ENCODE measurements around the gene JAKMIP1. TPM values are rescaled to one million over a fixed set of nuclear protein-coding genes. Genes with fewer than 3 reads are reported as not detected.

Gene JAKMIP1
- total RNA-seq, 2 donors from 2014 or later = 0.78 to 1.3 TPM

DNA sequence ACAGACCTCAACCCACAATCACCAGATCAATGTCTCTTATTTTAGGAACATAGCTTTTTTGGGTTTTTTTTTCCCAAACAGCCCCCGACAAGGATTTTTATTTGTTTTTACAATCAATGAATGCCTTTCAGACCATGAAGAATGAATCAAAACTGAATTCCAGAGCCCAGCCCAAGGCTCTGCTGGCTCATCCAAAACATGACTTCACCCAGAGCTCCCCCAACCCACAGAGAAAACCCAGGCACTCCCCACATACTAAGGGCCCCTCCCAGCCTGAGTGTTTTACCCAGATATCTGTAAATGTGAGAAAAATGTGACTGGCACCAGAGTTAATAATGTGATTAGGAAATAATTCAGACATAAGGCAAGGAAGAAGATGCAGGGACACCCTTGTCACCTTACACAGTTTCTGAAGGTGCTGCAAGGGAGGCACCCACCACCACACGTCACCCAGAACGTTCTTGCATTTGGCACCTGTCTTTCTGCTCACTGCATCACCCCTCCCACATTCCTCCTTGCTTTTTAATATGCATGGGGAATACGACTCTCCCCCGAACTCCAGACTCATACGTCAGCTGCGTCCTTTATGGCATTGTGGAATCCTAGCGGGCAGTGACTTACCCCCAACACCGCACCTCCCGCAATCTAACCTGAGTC lies 134.3 kb downstream of the JAKMIP1 start:
- ATAC-seq (no peak), DNase-seq (no peak)
- Histone ChIP-seq H3K9me3 (no peaks in the 10 kb centered on the region), H3K36me3 (replicated peaks in 1 of 2; ENCODE audit: insufficient read depth in 1 of 2, low read depth in 2 of 2) (no peaks in the 10 kb centered on the region), H3K4me3 (no peak overlapping the region), H3K27ac (no peak overlapping the region), H3K4me1 (no peaks in the 10 kb centered on the region), H3K27me3 (no peaks in the 10 kb centered on the region)
- intact Hi-C loops (cut with DNase I) = no loop called here
- no peak for TF ChIP-seq POLR2A (IDR thresholded peaks at IDR 0.05)
- TF ChIP-seq, protein P1, sequence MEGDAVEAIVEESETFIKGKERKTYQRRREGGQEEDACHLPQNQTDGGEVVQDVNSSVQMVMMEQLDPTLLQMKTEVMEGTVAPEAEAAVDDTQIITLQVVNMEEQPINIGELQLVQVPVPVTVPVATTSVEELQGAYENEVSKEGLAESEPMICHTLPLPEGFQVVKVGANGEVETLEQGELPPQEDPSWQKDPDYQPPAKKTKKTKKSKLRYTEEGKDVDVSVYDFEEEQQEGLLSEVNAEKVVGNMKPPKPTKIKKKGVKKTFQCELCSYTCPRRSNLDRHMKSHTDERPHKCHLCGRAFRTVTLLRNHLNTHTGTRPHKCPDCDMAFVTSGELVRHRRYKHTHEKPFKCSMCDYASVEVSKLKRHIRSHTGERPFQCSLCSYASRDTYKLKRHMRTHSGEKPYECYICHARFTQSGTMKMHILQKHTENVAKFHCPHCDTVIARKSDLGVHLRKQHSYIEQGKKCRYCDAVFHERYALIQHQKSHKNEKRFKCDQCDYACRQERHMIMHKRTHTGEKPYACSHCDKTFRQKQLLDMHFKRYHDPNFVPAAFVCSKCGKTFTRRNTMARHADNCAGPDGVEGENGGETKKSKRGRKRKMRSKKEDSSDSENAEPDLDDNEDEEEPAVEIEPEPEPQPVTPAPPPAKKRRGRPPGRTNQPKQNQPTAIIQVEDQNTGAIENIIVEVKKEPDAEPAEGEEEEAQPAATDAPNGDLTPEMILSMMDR (IDR thresholded peaks at IDR 0.05) = no peak
- 57 to 58% methylated on average over 8 to 10 of the region's 10 CpGs for WGBS, 2 donors

DNA sequence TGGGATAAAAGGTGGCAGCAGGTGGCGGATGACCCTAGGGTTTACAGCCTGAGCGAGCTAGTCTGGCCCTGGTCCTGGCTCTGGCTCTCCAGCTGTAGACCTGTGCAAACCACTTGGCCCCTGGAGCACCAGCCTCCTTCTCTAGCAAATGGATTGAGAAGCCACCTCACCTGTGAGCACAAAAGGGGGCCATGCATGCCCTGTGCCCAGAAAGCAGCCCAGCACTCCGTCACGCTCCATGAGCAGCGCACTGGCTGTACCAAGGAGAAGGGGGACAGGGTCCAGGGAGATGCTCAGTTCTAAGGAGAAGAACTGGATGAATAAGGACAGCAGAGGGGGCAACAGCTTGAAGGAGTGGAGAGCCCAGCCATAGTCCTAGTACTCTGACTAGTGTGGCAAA lies 135.2 kb downstream of the JAKMIP1 start:
- DNase-seq (no peak), ATAC-seq (no peak)
- H3K27me3 ChIP-seq = no peaks in the 10 kb centered on the region
- no peaks in the 10 kb centered on the region for H3K4me1 ChIP-seq
- intact Hi-C loops (cut with DNase I) = no loop called here
- H3K27ac ChIP-seq = no peak overlapping the region
- TF ChIP-seq POLR2A (IDR thresholded peaks at IDR 0.05) = no peak
- TF ChIP-seq, protein P1 (IDR thresholded peaks at IDR 0.05) = no peak
- peaks cover 0 to 6% (median 0%) of the 10 kb centered on the region in 3 donors for H3K9me3 ChIP-seq
- 85 to 93% methylated on average over 3 to 5 of the region's 5 CpGs for WGBS, 2 donors
- no peak overlapping the region for H3K4me3 ChIP-seq
- H3K36me3 ChIP-seq (replicated peaks in 1 of 2; ENCODE audit: insufficient read depth in 1 of 2, low read depth in 2 of 2) = no peaks in the 10 kb centered on the region

DNA sequence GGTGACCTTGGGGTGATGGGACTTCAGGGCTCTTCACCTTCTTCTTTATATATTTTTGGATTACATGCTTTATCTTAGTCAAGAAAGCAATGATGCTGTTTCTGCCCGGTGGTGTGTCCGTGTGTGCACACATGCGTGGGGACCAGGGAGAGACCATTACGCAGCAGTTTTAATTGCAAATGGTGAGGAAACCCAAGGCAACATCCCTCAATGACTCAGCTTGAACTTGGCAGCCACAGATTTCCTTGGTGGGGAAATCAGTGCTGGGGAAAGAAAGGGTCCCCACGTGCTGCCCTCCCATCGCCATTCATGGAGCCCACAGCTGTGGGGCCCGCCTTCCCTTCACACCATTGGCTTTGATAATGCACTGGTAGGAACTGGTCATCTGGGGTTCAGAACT lies 136.0 kb downstream of the JAKMIP1 start:
- TF ChIP-seq, protein P1 (IDR thresholded peaks at IDR 0.05) = no peak
- TF ChIP-seq POLR2A (IDR thresholded peaks at IDR 0.05) = no peak
- Histone ChIP-seq H3K4me1 (no peaks in the 10 kb centered on the region), H3K4me3 (no peak overlapping the region), H3K27ac (no peak overlapping the region), H3K36me3 (replicated peaks in 1 of 2; ENCODE audit: insufficient read depth in 1 of 2, low read depth in 2 of 2) (no peaks in the 10 kb centered on the region), H3K9me3 (peaks cover 0 to 14% (median 0%) of the 10 kb centered on the region in 3 donors), H3K27me3 (no peaks in the 10 kb centered on the region)
- intact Hi-C loops (cut with DNase I) = no loop called here
- DNase-seq (no peak), ATAC-seq (no peak)
- WGBS, 2 donors = 61 to 69% methylated on average over 7 of the region's 7 CpGs

DNA sequence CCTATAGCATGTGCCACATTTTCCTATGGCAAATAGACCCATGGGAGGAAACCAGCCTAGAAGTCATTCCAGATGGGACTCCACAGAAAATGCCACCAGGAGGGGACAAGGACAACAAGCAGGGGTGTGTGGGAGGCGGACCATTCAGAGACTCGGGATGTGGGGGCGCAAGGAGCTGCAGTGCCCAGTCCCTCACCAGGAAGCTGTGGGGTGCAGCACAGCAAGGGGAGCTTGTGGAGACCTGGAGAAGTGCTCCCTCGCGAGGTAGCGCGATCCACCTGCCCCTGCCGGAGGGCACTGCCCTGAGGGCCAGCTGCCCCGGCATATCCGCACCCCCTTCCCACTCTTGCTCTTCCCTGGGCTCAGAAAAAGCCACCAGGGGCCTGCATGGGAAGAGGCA lies 136.7 kb downstream of the JAKMIP1 start:
- H3K36me3 ChIP-seq (replicated peaks in 1 of 2; ENCODE audit: insufficient read depth in 1 of 2, low read depth in 2 of 2) = no peaks in the 10 kb centered on the region
- DNase-seq (no peak), ATAC-seq (no peak)
- 75 to 90% methylated on average over 8 to 10 of the region's 10 CpGs for WGBS, 2 donors
- no peaks in the 10 kb centered on the region for H3K27me3 ChIP-seq
- H3K9me3 ChIP-seq = peaks cover 0 to 21% (median 0%) of the 10 kb centered on the region in 3 donors
- H3K4me1 ChIP-seq = no peaks in the 10 kb centered on the region
- intact Hi-C loops (cut with DNase I) = no loop called here
- no peak for TF ChIP-seq POLR2A (IDR thresholded peaks at IDR 0.05)
- TF ChIP-seq, protein P1 (IDR thresholded peaks at IDR 0.05) = no peak
- no peak overlapping the region for H3K27ac ChIP-seq
- no peak overlapping the region for H3K4me3 ChIP-seq

DNA sequence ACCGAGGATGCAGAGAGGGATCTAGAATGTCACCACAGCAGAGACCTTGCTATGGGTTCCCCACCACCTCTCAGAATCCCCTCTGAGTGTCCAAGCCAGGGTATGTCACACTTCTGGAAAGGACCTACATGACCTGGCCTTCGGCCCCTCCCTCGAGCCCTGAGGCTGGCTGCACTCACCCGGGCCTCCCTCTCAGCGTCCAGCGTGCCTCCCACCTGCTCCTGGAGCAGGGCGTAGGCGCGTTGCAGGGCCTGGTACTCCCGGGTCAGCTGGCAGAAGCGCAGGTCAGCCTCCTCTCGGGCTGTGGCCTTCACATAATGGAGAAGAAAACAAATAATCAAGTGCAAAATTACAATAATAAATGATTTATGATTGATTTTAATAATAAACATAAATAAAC lies 138.2 kb downstream of the JAKMIP1 start:
- intact Hi-C loops (cut with DNase I) = no loop called here
- DNase-seq (no peak), ATAC-seq (no peak)
- Histone ChIP-seq H3K4me1 (no peaks in the 10 kb centered on the region), H3K4me3 (no peak overlapping the region), H3K27ac (no peak overlapping the region), H3K9me3 (peaks cover 0 to 33% (median 0%) of the 10 kb centered on the region in 3 donors), H3K36me3 (replicated peaks in 1 of 2; ENCODE audit: insufficient read depth in 1 of 2, low read depth in 2 of 2) (no peaks in the 10 kb centered on the region), H3K27me3 (no peaks in the 10 kb centered on the region)
- WGBS, 2 donors = 70 to 73% methylated on average over 11 to 12 of the region's 12 CpGs
- TF ChIP-seq POLR2A (IDR thresholded peaks at IDR 0.05) = no peak
- TF ChIP-seq, protein P1 (IDR thresholded peaks at IDR 0.05) = no peak

All from body of pancreas (tissue), 4 donors.